CD4-positive, alpha-beta T cell treated with Interleukin-15 for 1 hour (primary cell): Measurements from ENCODE around the gene PRM3.

ENCODE experiments used
- DNase-seq: peaks from one replicate; pipeline ENCODE4 v3.0.0-alpha.2; 2020

Gene PRM3

DNA sequence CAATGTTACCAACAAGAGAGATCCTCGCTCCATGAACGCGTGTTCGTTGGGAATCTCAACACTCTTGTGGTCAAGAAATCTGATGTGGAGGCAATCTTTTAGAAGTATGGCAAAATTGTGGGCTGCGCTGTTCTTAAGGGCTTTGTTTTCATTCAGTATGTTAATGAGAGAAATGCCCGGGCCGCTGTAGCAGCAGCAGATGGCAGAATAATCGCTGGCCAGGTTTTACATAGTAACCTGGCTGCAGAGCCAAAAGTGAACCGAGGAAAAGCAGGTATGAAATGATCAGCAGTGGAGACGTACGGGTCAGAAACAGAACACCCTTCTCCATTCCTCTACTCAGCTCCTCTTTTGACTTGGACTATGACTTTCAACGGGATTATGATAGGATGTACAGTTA, 30.8 kb downstream of the PRM3 start:
- no peak for DNase-seq

DNA sequence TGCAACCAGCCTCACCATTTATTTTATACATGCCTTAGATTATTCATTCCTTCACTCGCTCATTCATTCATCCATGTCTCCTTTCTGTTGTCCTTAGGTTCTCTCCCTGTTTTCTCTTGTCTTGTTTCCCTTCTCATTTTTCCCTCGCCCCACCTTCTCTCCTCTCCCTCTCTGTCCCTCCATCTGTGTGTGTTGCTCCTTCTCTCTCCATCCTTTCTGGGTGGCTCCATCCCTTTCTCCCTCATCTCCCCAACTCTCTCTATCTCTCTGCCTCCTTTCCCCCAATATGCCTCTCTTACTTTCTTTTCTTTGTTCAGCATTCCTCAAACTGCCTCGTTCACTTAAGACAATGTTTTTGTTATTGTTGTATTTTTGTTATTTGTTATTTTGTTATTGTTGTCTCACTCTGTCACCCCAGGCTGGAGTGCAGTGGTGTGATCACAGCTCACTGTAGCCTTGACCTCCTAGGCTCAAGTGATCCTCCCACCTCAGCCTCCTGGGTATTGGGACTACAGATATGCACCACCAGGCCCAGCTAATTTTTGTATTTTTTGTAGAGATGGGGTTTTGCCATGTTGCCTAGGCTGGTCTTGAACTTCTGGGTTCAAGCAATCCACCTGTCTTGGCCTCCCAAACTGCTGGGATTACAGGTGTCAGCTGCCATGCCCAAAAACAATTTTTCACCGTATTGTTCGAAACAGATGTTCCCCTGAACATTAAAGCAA, 31.8 kb downstream of the PRM3 start:
- DNase-seq: no peak

DNA sequence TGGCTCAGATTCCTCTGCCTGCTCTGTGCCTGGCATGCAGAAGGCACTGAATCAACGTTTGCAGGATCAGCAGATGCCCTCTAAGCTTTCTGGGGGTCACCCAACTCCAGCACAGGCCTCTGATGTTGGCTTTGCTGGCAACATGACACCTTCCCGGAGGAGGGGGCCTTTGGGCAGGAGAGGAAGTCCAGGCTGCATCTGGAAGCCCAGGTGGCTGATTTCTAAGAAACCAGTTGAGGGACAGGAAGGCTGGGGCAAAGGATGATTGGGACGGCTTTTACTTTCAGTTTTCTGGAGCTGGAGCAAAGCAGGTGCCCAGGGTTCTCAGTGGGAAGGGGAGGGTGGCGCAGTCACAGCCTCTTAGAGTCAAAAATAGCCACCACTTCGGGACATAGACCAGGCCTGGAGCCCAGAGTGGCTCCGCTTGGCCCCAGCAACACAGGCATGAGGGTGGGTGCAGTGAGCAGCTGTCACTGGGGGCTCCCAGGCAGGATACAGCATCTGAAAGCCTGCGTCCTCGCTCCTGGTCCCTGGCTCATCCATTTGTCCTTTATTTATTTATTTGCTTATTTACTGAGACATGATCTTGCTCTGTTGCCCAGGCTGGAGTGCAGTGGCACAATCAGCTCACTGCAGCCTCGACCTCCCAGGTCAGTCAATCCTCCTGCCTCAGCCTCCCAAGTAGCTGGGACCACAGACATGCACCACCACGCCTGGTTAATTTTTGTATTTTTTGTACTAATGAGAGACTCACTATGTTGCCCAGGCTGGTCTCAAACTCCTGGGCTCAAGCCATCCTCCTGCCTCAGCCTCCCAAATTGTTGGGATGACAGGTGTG, 32.6 kb downstream of the PRM3 start:
- no peak for DNase-seq

DNA sequence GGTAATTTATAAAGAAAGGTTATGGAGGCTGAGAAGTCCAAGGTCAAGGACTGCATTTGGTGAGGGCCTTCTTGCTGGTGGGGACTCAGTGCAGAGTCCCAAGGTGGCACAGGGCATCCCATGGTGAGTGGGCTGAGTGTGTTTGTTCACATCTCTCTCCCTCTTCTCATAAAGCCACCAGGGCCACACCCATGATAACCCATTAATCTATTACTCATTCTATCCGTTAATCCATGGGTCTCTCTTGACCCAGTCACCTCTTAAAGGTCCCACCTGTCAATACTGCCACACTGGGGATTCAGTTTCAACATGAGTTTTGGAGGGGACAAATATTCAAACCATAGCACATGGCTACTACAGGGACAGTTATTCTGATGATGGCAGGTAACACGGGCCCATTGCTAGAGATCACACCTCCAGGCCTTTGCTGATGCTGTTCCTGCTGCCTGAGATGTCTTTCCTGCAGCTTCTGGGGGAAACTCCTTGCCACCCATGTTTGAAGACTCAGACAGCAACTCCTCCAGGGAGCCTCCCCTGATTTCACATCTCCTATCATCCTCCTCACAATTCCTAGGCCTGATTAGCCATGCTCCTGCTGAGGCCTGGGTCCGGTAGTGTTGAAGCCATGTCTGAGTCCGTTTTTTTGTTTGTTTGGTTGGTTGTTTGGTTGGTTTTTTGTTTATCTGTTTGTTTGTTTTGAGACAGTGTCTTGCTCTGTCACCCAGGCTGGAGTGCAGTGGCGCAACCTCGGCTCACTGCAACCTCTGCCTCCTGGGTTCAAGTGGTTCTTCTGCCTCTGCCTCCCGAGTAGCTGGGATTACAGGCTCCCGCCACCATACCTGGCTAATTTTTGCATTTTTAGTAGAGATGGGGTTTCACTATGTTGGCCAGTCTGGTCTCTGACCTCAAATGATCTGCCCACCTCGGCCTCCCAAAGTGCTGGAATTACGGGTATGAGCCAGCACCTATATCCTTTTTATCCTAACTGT, 33.5 kb downstream of the PRM3 start:
- DNase-seq: no peak

DNA sequence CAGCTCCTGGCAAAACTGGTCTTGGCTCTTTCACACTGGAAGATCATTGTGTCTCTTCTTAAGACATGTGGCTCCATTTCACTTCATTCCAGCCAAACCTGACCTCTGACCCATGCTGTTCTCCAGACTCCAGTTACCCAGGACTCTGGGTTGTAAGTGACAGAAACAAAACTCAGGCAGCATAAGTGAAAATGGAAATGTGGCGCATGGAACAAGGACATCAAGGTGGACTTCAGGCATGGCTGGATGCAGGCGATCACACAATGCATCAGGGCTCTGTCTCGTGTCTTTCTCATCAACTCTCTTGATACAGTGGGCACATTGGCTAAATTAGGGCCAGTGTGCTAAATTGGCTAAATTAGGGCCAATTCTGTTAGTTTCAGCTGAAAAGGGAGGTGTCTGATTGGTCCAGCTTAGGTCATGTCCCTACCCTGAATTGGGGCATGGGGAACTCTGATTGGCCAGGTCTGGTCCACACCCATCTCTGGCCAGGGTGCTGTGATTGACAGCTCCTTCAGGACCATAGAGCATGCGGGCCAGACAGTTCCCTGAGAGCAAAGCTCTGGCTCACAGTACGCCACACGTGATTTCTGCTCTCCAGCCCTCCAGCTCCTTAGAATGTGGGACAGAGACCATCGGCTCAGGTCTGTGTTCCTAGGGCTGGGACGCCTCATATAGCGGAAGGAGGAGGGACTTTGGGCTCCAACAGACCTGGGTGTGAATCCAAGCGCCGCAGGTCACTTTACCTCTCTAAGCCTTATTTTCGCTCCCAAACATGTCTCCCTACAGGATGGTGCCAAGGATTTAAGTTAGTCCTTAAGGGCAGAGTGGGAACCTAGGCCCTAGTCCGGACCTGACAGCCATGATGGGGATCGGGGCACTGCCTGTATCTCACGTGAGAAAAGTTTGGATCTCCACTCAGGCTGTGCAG, 34.9 kb downstream of the PRM3 start:
- no peak for DNase-seq

DNA sequence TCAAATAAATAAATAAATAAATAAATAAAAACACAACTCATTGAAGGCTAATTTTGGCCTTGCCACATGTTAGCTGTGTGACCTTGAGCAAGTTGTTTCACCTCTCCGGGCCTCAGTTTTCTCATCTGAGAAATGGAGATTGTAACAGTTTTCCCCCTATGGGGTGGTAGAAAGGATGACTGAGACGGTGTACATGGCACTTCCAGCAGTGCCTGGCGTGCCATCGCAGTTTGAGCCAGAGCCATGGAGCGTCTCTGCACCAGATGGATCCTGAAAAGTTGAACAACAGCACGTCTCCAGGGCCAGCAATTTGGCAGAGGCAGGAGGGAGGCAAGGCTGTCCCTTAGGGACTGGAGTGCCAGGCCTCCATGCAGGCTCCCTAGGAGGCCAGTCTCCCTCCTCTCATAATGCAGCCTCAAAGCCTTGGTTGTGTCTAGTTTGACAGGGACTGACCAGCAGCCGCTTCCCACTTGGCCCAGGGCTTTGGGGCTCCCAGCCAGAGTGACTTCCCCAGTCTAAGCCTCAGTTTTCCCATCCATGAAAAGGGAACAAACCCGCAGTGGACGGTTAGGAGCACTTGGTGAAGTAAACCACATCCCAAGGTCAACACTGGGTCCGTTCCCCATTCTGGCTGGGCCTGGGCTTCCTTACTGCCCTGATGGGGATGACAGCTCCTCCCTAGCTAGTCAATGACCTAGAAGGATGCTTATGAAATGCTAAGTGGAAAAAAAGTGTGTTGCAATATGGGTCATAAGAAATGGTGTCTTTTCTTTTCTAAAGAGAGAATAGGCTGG, 36.8 kb downstream of the PRM3 start:
- DNase-seq: peak; percentile 44

DNA sequence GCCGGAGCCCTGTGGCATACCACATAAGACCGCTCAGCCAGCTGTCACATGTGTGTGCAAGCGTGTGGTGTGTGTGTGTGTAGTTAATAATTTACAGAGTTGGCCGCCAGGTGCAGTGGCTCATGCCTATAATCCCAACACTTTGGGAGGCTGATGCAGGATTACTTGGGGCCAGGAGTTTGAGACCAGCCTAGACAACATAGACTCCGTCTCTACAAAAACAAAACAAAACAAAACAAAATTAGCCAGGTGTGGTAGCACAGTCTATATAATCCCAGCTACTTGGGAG, 37.8 kb downstream of the PRM3 start:
- DNase-seq: no peak

DNA sequence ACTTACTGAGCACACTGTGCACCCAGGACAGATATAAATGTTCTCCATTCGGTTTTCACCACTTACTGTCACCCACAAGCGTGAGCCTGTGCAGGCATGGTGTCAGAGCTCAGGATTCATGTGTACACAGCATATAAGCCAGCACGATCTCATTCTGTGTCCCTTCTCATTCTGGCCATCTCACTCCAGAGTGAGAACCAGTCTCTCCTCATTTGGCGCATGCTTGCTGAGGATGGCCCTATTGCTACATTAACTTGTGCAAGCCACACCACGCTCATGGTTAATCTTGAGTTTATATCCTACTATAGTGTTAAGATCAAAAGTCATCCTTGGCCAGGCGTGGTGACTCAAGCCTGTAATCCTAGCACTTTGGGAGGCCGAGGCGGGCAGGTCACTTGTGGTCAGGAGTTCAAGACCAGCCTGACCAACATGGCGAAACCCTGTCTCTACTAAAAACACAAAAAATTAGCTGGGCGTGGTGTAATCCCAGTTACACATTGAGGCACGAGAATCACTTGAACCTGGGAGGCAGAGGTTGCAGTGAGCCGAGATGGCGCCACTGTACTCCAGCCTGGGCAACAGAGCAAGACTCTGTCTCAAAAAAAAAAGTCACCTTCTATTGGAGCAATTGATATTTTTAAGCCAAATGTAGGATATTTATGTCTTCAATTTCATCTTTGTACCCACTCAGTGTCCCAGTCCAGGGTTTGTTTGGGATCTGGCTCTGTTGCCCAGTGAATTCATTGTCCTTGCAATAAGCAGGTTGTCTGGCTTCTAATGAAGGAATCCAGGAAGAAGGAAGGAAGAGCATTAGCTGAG, 38.3 kb downstream of the PRM3 start:
- DNase-seq: no peak

DNA sequence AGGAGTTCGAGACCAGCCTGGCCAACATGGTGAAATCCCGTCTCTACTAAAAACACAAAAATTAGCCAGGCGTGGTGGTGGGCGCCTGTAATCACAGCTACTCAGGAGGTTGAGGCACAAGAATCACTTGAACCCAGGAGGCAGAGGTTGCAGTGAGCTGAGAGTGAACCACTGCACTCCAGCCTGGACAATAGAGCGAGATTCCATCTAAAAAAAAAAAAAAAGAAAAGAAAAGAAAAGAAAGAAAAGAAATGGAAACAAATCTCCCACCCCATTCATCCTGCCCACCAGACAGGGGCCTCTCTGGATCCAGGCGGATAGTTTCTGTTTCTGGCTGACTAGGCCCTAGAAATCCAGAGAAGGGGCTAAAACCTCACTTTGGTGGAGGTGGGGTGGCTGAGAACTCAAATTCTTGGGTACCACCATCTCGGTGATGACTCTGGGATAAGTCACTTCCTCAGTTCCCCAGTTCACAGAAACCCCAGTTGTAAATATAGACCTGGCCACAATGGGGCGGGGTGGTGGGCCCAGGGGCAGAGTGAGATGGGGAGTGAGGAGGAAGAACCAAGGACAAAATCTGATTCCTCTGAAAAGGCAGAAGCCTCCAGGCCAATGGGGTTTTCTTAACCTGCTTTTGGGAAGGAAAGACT, 39.6 kb downstream of the PRM3 start:
- DNase-seq: peak; percentile 50

DNA sequence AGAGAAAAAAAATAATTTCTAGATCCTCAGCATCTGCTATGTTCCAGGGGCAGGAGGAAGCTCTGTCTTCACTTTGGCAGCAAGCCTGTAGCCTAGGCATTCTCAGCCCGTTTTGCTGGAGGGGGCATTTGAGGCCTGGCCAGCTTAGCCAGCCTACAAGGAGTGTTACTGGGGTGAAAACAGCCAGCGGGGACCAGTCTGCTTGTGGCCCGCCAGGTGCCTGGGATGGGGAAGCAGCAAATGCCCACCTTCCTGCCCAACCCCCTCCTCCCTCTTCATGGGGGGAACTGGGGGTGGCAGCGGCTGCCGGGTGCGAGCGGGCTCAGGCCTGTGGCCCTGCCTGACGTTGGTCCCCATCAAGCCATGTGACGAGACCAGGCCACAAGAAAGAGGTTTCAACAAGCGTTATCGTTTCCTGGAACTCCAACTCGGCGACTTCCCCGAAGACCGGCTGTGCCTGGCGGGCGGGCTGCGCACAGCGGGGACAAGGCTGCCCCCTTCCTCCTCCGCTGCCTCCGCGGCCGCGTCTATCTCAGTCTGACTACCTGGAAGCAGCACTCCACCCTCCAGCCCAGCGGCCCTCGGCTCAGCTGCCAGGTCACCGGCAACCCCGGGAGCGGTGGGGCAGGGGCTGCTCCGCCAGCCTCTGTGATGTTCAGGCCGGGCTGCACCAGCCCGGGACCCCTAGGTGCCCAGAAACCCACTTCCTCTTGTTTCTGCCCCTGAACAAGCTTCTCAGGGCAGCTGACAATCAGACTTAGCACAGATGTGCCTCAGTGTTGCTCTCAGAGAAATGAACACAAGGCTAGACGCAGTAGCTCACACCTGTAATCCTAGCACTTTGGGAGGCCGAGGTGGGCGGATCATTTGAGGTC, 40.3 kb downstream of the PRM3 start:
- DNase-seq: peak; percentile 95

DNA sequence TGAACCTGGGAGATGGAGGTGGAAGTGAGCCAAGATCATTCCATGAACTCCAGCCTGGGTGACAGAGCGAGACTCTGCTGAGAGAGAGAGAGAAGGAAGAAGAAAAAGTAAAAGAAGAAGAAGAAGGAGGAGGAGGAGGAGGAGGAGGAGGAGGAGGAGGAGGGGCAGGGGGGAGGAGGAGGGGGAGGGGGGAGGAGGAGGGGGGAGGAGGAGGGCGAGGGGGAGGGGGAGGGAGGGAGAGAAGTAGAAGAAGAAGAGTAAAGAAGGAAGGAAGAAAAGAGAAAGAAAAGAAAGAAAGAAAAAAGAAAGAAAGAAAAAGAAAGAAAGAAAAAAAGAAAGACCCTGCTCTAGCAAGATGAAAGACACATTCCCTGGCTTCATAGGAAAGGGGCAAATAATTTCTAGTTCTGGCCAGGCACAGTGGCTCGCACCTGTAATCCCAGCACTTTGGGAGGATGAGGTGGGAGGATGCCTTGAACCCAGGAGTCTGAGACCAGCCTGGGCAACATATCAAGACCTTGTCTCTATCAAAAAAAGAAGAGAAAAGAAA, 41.1 kb downstream of the PRM3 start:
- DNase-seq: no peak

DNA sequence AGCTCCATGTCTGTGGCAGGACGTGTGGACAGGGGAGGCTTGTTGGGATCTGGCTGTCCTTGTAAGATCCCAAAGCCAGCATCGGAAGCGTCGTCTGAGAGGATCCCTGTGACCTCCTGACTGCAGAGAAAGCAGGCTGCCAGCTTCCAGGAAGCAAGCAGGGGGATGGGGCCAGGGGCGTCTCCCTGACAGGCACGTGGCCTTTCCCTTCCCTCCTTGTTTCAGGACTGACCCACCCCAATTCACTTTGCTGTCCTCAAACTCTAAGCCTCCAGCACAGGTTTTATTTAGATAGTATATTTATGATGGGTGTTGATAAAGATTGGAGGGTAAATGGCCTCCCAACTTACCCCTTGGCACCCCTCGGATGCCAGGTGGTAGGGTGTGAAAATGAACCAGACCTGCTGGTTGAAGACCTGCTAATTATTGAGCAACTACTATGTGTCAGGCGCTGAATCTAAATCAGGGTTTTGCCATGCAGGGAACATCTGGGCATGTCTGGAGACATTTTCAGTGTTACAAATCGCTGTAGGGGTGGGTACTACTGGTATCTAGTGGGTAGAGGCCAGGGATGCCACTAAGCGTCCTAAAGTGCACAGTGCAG, 42.0 kb downstream of the PRM3 start:
- DNase-seq: no peak

DNA sequence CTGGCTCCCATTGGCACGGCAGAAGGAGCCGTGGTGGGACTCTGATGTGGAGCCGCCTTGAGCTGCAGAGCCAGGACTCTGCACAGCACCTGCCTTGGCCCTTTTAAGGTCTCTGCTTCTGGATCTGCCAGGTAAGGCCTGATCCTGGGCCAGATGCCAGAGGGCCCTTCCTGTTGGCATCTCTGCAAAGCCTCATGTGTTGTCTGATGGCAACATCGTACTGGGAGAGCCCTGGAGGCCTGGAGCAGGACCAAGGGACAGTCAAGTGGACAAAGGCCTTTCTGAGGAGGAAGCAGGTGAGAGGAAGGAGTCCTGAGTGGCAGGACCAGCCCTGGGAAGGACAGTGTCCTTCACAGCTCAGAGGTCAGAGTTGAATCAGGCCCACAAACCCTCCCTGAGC, 43.5 kb downstream of the PRM3 start:
- no peak for DNase-seq

DNA sequence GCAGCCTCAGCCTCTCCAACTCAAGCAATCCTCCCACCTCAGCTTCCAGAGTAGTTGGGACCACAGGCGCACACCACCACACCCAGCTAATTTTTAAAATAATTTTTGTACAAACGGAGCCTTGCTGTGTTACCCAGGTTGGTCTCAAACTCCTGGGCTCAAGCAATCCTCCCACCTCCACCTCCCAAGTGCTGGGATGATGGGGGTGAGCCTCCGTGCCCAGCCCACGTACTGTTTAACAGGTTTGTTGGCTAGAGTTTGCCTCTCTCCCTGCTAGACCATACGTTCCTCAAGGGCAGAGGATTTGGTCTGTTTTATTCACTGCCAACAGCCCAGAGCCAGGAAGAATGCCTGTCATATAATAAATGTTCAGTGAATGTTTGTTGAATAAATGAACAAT, 44.0 kb downstream of the PRM3 start:
- DNase-seq: no peak

DNA sequence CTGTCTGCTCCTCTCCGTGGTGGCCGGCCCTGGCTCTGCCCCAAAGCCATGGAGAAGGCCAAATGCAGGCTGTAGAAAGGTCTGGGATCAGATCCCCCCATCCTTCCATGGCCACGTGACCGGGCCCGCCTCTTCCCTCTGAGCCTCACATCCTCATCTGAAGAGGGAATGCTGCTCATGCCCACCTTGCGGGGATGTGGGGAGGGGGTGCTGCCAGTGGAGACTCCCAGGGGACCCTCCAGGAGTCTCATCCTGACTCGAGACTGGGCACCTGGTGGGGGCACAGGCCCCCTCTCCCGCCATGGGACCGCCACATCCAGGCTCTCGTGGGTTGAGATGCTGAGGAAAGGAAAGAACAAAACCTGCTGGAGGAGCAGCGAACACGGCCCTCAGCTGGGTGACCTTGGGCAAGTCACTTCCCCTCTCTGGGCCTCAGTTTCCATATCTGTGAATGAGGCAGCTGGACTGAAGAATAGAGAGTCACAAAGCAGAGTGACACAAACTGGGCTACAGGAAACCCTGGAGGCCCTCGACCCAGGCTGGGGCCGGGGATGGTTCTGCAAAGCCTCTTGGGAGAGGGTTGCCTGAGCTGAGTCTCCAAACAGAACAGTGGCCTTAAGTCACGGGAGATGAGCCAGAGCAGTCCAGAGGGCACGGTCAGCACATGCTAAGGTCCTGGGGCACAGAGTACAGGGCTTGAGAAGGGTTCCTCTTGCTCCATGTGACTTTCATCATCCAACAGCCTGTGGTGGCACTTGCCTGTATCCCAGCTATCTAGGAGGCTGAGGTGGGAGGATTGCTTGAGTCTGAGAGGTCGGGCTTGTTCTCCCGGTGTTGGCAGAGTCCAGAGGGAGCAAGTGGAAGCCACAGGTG, 47.5 kb downstream of the PRM3 start:
- no peak for DNase-seq

DNA sequence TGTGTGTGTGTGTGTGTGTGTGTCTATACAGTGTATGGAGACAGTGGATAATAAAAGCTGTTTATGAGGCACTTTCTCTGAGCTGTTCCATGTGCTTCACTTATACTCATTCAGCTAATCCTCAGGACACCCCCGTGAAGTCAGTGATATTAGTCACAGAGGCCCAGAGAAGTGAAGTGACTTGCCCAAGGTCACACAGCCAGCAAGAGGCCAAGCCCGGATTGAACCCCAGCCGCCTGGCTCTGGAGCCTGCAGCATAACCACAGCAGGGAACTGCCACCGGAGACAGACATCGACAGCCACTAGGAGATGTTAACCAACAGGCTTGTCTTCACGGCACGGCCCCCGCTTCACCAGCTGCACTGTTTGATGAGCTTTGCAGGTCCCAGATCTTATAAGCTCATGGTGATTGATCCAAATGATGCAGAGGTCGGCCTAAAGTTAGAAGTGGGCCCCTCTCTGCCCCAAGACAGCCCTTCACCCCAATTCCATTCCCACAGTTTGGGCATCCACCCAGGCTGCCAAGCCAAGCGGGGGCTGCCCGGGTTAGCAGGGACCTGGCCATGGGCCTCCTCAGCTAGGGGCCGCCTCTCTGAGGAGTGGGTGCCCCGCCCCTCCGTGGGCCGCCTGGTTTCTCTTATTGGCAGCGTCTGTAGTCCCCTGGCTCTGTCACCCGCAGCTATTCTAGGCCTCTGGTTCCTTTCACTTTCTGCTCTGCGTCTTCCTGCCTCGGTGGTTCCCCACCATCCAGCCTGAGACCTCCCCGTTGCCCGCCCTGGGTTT, 48.3 kb downstream of the PRM3 start:
- DNase-seq: peak; percentile 86
